ENCODE data around the gene S100A11.

S100A11 gene

DNA sequence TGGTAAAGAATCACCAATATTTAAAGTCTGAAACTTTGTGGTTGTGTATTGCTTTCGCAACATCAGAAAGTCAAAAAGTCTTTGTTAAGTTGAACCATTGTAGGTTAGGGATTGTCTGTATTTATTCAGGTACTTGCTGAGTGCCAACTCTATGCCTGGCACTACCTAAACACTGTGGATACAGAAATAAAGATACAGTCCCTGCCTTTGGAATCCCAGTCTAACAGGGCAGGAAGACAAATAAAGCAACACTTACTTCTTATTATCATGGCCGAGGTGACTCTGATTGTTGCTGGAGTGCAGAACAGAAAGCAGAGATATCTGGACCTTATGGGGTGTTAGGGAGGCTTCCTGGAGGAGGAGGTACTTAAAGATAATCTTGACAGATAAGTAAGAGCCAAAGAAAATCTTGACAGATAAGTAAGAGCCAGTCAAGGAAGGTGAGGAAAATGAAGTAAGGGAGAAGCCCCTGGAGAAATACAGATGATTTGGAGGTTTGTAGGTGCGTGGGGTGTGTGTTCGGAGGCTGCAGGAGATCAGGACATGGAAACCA lies 31.4 kb downstream of the S100A11 start:
- TF ChIP-seq, protein P1, sequence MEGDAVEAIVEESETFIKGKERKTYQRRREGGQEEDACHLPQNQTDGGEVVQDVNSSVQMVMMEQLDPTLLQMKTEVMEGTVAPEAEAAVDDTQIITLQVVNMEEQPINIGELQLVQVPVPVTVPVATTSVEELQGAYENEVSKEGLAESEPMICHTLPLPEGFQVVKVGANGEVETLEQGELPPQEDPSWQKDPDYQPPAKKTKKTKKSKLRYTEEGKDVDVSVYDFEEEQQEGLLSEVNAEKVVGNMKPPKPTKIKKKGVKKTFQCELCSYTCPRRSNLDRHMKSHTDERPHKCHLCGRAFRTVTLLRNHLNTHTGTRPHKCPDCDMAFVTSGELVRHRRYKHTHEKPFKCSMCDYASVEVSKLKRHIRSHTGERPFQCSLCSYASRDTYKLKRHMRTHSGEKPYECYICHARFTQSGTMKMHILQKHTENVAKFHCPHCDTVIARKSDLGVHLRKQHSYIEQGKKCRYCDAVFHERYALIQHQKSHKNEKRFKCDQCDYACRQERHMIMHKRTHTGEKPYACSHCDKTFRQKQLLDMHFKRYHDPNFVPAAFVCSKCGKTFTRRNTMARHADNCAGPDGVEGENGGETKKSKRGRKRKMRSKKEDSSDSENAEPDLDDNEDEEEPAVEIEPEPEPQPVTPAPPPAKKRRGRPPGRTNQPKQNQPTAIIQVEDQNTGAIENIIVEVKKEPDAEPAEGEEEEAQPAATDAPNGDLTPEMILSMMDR (IDR thresholded peaks at IDR 0.05; ENCODE audit: insufficient read depth, low read length): no peak
- TF ChIP-seq GABPA (IDR thresholded peaks at IDR 0.05; ENCODE audit: low read depth): no peak
- TF ChIP-seq, protein P2, sequence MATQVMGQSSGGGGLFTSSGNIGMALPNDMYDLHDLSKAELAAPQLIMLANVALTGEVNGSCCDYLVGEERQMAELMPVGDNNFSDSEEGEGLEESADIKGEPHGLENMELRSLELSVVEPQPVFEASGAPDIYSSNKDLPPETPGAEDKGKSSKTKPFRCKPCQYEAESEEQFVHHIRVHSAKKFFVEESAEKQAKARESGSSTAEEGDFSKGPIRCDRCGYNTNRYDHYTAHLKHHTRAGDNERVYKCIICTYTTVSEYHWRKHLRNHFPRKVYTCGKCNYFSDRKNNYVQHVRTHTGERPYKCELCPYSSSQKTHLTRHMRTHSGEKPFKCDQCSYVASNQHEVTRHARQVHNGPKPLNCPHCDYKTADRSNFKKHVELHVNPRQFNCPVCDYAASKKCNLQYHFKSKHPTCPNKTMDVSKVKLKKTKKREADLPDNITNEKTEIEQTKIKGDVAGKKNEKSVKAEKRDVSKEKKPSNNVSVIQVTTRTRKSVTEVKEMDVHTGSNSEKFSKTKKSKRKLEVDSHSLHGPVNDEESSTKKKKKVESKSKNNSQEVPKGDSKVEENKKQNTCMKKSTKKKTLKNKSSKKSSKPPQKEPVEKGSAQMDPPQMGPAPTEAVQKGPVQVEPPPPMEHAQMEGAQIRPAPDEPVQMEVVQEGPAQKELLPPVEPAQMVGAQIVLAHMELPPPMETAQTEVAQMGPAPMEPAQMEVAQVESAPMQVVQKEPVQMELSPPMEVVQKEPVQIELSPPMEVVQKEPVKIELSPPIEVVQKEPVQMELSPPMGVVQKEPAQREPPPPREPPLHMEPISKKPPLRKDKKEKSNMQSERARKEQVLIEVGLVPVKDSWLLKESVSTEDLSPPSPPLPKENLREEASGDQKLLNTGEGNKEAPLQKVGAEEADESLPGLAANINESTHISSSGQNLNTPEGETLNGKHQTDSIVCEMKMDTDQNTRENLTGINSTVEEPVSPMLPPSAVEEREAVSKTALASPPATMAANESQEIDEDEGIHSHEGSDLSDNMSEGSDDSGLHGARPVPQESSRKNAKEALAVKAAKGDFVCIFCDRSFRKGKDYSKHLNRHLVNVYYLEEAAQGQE (IDR thresholded peaks at IDR 0.05; ENCODE audit: insufficient replicate concordance, low read depth): no peak
- no peak for TF ChIP-seq POLR2AphosphoS5 (IDR thresholded peaks at IDR 0.05; ENCODE audit: low read depth)
- no peak for TF ChIP-seq SPI1 (IDR thresholded peaks at IDR 0.05; ENCODE audit: borderline replicate concordance, low read depth)
- H3K27me3 ChIP-seq (ENCODE audit: insufficient read depth, poor library complexity, severe bottlenecking): peaks cover 5% of the 10 kb centered on the region
- no peak overlapping the region for H3K4me3 ChIP-seq (replicated peaks; ENCODE audit: insufficient read depth, low read length)
- no peak for DNase-seq (ENCODE audit: low read depth in 1 of 2, low spot score in 1 of 2)
- no peak overlapping the region for H3K27ac ChIP-seq (replicated peaks)

DNA sequence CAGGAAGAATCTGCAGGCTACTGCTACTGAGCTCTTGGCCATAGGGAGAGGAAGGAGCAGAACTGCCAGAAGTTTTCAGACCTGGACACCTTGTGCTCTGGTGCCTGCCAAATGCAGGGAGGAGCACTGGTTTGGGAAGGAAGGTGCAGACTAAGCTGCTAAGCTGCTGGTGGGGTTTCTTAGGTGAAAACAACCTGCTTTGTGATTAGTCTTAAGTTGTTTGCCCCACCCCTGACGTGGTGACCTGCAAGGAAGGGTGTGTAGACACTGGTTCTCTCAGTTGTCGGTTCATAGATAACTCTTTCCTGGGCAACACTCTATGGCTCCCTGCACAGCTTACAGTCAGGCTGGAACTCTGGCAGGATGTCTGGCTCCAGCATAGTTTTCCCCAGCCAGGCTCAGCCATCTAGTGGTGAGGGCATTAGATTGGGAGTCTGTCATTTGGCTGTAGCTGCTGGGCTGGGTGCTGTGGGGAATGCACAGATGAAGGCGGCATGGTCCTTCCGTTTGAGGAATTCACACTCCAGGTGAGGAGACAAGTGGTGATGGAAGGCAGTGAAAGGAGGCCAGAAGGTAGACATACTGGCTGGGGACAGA lies 32.9 kb downstream of the S100A11 start:
- H3K27me3 ChIP-seq (ENCODE audit: insufficient read depth, poor library complexity, severe bottlenecking): peaks cover 5% of the 10 kb centered on the region
- TF ChIP-seq GABPA (IDR thresholded peaks at IDR 0.05; ENCODE audit: low read depth) (no peak), POLR2AphosphoS5 (IDR thresholded peaks at IDR 0.05; ENCODE audit: low read depth) (no peak), SPI1 (IDR thresholded peaks at IDR 0.05; ENCODE audit: borderline replicate concordance, low read depth) (no peak)
- TF ChIP-seq, protein P1 (IDR thresholded peaks at IDR 0.05; ENCODE audit: insufficient read depth, low read length): no peak
- TF ChIP-seq, protein P2 (IDR thresholded peaks at IDR 0.05; ENCODE audit: insufficient replicate concordance, low read depth): no peak
- H3K27ac ChIP-seq (replicated peaks): no peak overlapping the region
- H3K4me3 ChIP-seq (replicated peaks; ENCODE audit: insufficient read depth, low read length): no peak overlapping the region
- DNase-seq (ENCODE audit: low read depth in 1 of 2, low spot score in 1 of 2): no peak

DNA sequence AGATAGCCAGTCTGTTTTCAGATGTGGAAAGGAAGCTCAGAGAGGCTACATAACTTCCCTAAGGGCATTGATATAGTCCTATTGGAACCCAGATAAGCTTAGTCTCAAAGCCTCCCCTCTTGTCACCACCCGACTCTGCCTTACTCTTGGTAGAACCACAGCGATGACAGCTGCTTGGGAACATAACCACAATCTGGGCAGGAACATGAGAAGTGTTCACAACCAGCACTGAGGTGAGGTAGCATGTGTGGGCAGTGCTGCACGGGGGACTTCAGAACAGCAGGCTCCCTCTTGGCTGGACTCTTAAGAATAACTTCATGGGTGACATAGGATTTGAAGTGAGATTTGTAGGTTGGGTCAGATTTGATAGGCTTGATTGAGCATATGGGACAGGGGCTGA lies 33.8 kb downstream of the S100A11 start:
- Histone ChIP-seq H3K27me3 (ENCODE audit: insufficient read depth, poor library complexity, severe bottlenecking) (peaks cover 5% of the 10 kb centered on the region), H3K27ac (replicated peaks) (no peak overlapping the region), H3K4me3 (replicated peaks; ENCODE audit: insufficient read depth, low read length) (no peak overlapping the region)
- TF ChIP-seq, protein P2 (IDR thresholded peaks at IDR 0.05; ENCODE audit: insufficient replicate concordance, low read depth): no peak
- TF ChIP-seq, protein P1 (IDR thresholded peaks at IDR 0.05; ENCODE audit: insufficient read depth, low read length): no peak
- no peak for TF ChIP-seq GABPA (IDR thresholded peaks at IDR 0.05; ENCODE audit: low read depth)
- TF ChIP-seq POLR2AphosphoS5 (IDR thresholded peaks at IDR 0.05; ENCODE audit: low read depth): no peak
- TF ChIP-seq SPI1 (IDR thresholded peaks at IDR 0.05; ENCODE audit: borderline replicate concordance, low read depth): no peak
- DNase-seq (ENCODE audit: low read depth in 1 of 2, low spot score in 1 of 2): no peak
